Fibroblast of skin of back (primary cell): Measurements from ENCODE around the gene TSPAN9.
A peak's percentile ranks its signal among the peaks of the same experiment; 100 is the strongest.

Experiments used
- DNase-seq: peaks from one replicate; pipeline ENCODE4 v3.0.0-alpha.2; 2013

TSPAN9 gene

DNA sequence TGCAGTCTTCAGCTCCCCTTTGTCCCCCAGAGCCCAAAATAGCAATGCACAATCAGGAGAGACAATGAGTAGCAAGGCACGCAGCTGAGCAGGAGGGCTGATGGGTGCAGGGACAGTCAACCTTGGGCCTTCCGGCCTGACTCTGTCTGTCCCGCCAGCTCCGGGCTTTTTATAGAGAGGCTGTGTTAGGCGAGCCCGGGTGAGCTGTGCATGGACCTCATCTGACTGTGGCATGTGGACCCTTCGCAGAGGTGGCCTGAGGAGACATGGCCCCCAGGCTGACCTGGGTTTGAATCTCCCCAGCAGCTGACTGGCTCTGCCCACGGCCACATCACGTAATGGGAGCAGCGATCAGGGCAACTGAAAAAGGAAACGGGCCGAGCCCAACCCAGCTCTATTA lies 177.9 kb downstream of the TSPAN9 start:
- DNase-seq, result no peak

DNA sequence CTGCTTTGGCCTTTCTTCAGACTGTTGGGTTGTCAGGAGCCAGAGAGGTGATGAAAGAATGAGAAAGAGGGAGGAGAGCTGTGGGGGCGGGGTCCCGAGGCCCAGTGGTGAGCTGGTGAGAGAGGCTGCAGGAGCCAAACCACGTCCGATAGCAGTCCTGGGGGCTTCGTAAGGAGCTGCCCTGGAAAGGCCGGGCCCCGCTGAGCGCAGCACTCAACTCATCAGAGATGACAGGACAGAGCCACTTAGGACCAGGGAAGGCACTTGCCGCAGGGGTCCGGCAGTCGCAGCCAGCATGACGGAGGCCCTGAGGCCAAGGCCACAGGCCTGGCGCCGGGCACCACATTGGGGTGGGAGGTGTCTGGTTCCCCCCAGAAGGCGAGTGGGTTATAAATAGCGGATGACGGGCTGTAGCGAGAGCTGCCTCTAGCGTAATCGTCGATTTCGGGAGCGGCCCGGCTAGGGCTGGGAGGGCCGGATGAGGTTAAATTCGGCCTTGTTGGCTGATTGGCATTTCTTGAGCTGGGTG lies 179.0 kb downstream of the TSPAN9 start:
- no peak for DNase-seq

DNA sequence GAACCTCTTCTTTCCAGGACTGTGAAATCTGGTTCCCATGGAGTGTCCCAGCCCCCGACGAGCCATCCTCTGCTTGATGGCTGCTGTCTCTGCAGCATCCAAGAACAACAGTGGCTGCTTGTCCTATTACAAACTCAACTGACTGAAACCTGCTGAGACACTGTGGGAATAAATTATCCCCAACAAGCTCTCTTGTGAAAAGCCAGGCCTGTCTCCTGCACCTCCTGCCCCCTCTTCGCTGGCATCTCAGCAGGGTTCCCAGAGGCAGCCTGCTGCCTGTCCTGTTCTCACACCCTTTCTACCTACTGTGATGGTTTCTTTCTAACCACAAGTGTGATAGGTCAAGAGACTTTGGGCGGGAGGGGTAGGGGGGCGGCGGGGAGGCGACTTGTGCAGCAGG lies 180.2 kb downstream of the TSPAN9 start:
- DNase-seq, result peak; percentile 13

DNA sequence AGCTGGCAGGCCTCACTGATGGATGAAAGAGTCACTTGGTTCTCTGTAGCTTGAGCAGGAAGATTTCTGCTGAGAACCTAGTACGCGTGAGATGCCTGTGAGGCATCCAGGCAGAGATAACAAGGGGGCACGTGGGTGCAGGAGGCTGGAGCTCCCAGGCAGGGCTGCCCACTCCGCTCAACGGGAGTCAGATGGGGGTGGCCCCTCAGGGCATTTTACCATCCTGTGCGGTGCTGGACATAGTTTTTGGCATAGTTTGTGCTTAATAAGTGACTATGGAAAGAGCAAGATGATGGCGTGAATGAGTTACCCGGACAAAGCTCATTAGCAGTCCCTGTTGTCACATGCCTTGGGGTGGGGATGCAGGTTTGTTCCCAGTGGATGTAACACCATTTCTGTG lies 182.8 kb downstream of the TSPAN9 start:
- no peak for DNase-seq

DNA sequence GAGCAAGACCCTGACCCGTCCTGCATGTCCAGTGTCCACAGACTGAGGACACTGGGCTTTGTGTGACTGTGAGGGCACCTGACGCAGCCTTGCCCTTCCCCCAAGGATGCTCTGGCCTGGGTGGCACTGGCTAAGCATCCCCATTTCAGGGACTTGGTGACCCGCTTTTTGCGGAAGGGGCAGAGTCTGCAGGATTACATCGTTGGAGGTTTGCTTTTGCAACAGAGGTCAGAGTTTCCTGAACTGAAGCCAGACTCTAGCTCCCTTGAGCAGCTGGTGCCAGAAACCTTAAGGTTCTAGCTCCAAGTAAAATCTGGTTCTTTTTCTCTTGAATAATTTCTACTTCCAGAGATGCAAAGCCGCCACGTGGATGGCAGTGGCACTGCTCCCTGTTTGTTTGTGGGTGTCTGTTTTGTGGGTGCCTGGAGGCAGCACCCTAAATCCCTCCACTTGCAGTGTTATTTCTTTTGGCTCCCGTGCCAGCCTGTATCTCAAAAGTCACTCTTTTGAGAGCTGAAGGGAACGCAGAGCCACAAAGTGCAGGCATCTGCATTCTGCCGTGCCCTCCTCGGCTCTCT lies 184.7 kb downstream of the TSPAN9 start:
- no peak for DNase-seq

DNA sequence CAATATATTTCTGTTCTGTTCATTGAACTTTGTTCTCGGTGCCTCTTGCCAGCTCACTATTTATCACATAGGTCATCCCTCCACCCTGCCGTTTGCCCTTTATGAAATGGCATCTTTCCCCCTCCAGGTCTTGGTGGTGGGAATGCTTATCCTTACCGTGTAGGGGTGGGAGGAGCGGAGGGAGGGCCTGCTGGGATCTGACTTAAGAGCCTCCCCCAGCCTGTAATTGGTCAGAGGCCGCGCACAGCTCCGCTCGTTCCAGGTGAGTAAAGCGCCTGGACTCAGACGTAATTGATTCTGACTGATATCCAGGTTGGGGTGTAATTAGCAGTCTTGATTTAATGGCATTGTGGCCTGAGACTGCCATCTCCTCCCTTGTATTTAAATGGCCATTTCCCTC lies 185.3 kb downstream of the TSPAN9 start:
- DNase-seq, result no peak

DNA sequence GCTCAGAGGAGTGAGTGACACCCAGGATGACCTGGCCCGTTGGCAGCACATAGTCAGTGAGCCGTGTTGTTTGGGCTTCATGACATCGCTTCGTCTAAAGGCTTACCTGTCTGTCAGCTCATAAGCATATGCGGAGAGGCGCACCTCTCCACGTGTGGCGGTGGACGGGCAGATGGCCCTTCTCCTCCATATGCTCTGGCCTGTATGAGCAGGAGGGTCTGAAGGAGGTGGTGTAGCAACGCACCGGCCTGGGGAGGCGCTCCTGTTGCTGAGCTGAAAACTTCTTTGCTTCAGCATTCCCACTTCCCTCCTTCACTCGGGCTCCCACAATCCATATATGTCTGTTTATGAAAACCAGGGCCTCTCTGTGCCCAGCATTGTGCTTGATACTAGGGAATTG lies 186.1 kb downstream of the TSPAN9 start:
- no peak for DNase-seq

- no peak for DNase-seq
These were observed 187.1 kb downstream of the TSPAN9 start for GRCh38 chr12:3263939-3264922.

GRCh38 chr12:3265406-3265805 lies 188.2 kb downstream of the TSPAN9 start:
- no peak for DNase-seq

- no peak for DNase-seq
These were observed 189.5 kb downstream of the TSPAN9 start for GRCh38 chr12:3266638-3267037.

GRCh38 chr12:3267690-3268089 lies 190.5 kb downstream of the TSPAN9 start:
- no peak for DNase-seq

DNA sequence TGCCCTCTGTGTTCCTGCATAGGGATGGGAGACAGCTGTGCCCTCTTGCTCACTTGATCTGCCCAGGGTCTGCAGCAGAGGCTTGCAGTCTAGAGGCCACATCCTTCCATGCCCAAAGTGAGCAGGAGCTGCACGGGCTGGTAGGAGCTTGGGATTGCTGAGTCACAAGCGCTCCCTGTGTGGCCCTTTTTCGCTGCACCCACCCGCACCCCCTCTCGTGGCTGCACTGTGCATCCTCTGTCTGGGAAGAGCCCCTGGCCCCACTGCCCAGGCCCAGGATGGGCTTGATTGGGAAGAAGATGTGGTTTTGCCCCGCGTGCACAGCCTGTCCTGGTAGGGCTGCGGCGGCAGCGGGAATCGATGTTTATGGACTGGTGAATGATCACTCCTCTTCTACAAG lies 192.4 kb downstream of the TSPAN9 start:
- DNase-seq, result no peak

- DNase-seq, result no peak
These were observed 194.0 kb downstream of the TSPAN9 start for GRCh38 chr12:3271146-3271545.

DNA sequence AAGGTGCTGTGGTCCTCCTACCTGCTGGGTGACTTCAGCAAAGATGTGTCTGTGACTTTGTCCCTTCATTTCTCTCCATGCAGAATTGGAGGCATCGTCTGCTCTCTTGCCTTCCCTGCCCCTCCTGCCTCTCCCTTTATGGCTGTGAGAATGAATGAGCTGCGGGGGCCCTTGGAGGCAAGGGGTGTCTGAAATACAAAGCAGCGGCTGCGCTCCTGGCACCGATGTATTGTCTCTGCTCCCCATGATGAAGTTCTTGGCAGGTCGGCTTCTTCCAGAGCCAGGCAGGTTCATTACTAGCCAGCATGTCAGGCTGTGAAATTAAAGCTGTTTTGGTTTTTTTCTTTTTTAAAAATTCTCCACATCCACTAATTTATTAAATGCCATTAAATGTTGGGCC lies 194.5 kb downstream of the TSPAN9 start:
- no peak for DNase-seq

- DNase-seq, result no peak
These were observed 195.8 kb downstream of the TSPAN9 start for GRCh38 chr12:3272958-3273357.

GRCh38 chr12:3273409-3273853 lies 196.3 kb downstream of the TSPAN9 start:
- peak; percentile 45 for DNase-seq

GRCh38 chr12:3274664-3275063 lies 197.5 kb downstream of the TSPAN9 start:
- no peak for DNase-seq

DNA sequence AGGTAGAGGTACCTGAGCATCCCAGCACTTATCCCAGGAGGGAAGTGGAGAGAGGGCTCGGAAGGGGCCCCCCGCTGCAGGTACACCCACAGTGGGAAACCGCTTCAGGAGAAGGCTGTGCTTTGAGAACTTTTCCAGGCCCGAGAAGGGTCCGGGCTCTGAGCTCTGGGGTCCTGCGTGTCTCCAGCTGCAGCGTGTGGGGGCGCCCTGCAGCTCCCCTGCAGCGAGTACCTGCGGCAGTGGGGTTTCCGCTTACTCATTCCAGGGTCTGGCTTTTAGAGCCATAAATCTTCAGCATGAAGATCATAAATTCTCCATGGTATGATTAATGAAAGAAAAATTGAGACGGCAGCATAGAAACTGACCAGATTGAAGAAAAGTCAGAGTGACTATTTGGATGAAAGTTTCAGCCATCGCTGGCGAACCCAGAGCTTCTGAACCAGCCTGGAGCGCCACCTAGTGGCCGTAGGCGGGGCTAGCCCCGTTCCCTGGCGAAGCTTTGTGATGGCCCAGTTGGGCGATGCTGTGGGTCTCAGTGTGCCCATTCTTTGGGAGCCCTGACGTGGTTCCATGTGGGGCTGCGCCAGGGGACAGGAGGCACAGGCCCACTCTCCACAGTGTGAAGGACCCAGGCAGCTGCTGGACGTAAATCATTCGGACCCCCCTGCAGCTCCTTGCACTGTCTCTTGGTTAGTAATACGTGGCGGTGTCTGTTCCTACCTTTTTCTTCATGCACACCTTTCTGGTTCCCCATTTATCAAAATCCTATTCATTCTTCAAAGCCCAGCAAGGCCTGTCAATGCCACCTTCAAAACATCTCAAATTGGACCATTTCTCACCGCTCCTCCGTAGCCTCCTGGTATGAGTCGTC lies 198.2 kb downstream of the TSPAN9 start:
- peak; percentile 71 for DNase-seq

GRCh38 chr12:3276226-3276625 lies 199.0 kb downstream of the TSPAN9 start:
- DNase-seq, result no peak

GRCh38 chr12:3277306-3277943 lies 200.2 kb downstream of the TSPAN9 start:
- DNase-seq, result no peak

GRCh38 chr12:3278681-3279414 lies 201.7 kb downstream of the TSPAN9 start:
- DNase-seq, result no peak

DNA sequence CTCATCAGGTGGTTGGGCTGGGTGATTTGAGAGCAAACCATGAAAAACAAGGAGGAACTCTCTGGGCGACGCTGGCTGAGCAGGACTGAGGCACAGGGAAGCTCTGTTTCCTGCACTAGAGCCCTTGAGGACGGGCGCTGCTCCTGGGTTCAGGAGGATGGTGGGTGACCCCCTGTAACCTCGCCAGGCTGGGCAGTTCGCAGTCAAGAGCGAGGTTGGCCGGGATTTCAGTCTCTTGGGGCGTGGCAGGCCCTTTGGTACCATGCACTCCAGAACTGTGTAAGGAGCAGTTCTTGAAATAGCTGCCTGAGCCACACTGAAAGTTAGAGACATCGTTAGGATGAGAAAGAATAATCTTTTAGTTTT lies 202.2 kb downstream of the TSPAN9 start:
- DNase-seq, result no peak
